Lower leg skin (tissue), 3 donors: ENCODE measurements around the gene SRGAP1.

Experiments
- POLR2A ChIP-seq, 2 donors: fragments of 450-650 bp; IDR thresholded peaks; one replicate each; pipeline ENCODE4 v1.6.1; 2016 to 2017; ENCODE audit warnings: antibody characterized with exemption in 2 of 2, mild to moderate bottlenecking in 1 of 2, moderate library complexity in 1 of 2
- TF ChIP-seq, protein P1 (sequence below), 3 donors: fragments of 450-650 bp; IDR thresholded peaks; one replicate each; pipeline ENCODE4 v1.5.1; 2016; ENCODE audit warnings: antibody characterized with exemption in 3 of 3, mild to moderate bottlenecking in 3 of 3, moderate library complexity in 2 of 3

GRCh38 chr12:64085996-64086395, 241.5 kb downstream of the SRGAP1 start:
- TF ChIP-seq POLR2A (IDR thresholded peaks at IDR 0.05): no peak
- TF ChIP-seq, protein P1, sequence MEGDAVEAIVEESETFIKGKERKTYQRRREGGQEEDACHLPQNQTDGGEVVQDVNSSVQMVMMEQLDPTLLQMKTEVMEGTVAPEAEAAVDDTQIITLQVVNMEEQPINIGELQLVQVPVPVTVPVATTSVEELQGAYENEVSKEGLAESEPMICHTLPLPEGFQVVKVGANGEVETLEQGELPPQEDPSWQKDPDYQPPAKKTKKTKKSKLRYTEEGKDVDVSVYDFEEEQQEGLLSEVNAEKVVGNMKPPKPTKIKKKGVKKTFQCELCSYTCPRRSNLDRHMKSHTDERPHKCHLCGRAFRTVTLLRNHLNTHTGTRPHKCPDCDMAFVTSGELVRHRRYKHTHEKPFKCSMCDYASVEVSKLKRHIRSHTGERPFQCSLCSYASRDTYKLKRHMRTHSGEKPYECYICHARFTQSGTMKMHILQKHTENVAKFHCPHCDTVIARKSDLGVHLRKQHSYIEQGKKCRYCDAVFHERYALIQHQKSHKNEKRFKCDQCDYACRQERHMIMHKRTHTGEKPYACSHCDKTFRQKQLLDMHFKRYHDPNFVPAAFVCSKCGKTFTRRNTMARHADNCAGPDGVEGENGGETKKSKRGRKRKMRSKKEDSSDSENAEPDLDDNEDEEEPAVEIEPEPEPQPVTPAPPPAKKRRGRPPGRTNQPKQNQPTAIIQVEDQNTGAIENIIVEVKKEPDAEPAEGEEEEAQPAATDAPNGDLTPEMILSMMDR (IDR thresholded peaks at IDR 0.05): no peak
